Hypothalamus (tissue), 51 donors: ENCODE measurements around the gene MYO3B.
"Not testable (repeated sequence)": the region's sequence is repeated elsewhere in the genome, so short reads cannot be mapped to it uniquely, and the experiment has no call there.

ENCODE experiments used
- DNase-seq, 51 donors: peaks; one replicate each; lab custom pipeline; 2025; lab: John Stamatoyannopoulos, UW

MYO3B gene

GRCh38 chr2:170330881-170331280 is 152.9 kb downstream of the MYO3B start:
- DNase-seq, result no peak

GRCh38 chr2:170332676-170333402 is 154.9 kb downstream of the MYO3B start:
- no peak for DNase-seq

GRCh38 chr2:170335351-170335750 is 157.4 kb downstream of the MYO3B start:
- DNase-seq, result no peak

- no peak for DNase-seq
These were observed 158.5 kb downstream of the MYO3B start for GRCh38 chr2:170336408-170336807.

- DNase-seq, result no peak
These were observed 159.0 kb downstream of the MYO3B start for GRCh38 chr2:170336916-170337315.

GRCh38 chr2:170339322-170339721 is 161.4 kb downstream of the MYO3B start:
- no peak for DNase-seq

GRCh38 chr2:170339750-170340692 is 162.1 kb downstream of the MYO3B start:
- DNase-seq, result no peak

- DNase-seq, result no peak
These were observed 162.7 kb downstream of the MYO3B start for GRCh38 chr2:170340693-170341068.

GRCh38 chr2:170341684-170342623 is 164.0 kb downstream of the MYO3B start:
- no peak for DNase-seq

- no peak for DNase-seq
These were observed 166.9 kb downstream of the MYO3B start for GRCh38 chr2:170344663-170345346.

- no peak for DNase-seq
These were observed 167.7 kb downstream of the MYO3B start for GRCh38 chr2:170345607-170346006.

GRCh38 chr2:170349269-170349668 is 171.3 kb downstream of the MYO3B start:
- not testable (repeated sequence) for DNase-seq

DNA sequence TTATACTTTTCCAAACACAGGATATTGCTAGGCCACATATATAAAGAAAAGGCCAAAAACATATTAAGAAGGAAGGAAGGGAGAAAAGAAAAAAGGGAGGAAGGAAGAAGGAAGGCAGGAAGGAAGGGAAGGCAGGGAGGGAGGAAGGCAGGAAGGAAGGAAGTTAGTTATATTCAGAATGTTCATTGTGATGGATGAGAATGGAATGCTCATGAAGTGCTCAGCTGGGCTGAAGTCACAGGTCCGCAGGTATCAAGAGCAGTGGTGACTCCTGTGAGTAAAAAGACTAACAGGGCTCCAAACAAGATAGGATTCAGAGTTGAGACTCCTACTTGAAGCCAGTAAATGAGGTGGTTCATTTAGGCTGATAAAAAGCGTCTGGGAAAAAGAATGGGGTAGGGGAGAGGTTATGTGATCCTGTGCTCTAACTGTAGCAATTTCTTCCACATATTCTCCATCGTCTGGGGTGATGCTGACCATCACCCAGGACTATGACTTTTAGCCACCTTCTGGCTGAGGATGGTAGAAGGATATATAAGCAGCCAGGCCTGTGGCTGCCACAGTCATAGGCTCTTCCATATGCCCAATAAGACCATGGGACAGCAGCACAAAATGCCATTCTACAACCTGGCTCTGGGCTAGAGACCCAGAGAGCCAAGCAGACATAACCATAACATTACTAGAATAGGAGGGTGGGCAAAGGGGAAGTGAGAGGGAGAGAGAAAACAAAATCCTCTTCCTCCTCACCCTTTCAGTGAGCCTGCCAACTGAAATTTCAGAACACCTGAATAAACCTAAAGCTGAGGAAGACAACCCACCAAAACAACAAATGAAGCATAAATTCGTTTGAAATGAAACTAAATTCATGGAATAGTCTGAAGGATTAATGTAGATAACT is 173.2 kb downstream of the MYO3B start:
- DNase-seq, result no peak

- DNase-seq, result no peak
These were observed 175.8 kb downstream of the MYO3B start for GRCh38 chr2:170353723-170354122.

GRCh38 chr2:170354388-170354787 is 176.4 kb downstream of the MYO3B start:
- DNase-seq, result no peak

GRCh38 chr2:170354855-170355780 is 177.2 kb downstream of the MYO3B start:
- no peak for DNase-seq

DNA sequence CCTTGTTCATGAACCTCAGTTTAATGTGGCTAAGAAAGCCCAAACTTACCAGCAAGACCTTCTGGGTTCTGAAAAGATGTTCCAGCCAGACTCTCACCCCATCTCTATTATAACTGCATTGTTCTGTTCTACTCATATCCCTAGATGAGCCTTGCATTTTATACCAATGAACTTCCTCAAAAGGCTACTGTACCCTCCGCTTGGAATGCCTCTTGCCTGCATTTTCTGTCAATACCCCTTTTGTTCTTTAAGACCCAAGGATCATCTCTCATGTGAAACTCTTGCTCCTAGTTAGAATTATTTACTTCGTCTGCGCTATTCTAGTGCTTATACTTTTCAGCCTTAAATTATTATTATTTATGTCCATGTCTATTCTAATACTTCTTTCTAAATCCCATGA is 181.5 kb downstream of the MYO3B start:
- DNase-seq, result no peak

GRCh38 chr2:170360546-170361089 is 182.7 kb downstream of the MYO3B start:
- no peak for DNase-seq
